Chondrocyte (in vitro differentiated cells): ENCODE results near the gene NXPE3. TPM values are rescaled to one million over a fixed set of nuclear protein-coding genes. Genes with fewer than 3 reads are reported as not detected.
A peak's percentile ranks its signal among the peaks of the same experiment; 100 is the strongest.

Experiments used
- DNase-seq: peaks from one replicate; pipeline ENCODE4 v3.0.0; 2021; ENCODE audit warnings: mixed read lengths, low spot score
- H3K27ac Mint-ChIP-seq: one replicate; pipeline ENCODE4 v1.8.0; 2021; ENCODE audit warnings: mild to moderate bottlenecking, moderate library complexity, mixed read lengths; ENCODE audit not compliant: unreplicated experiment
- H3K27me3 Mint-ChIP-seq: 2 replicates; pipeline ENCODE4 v1.8.0; 2021; ENCODE audit warnings: low read depth, mixed read lengths
- H3K36me3 Mint-ChIP-seq: 2 replicates; pipeline ENCODE4 v1.8.0; 2021; ENCODE audit warnings: low read depth, mixed read lengths
- H3K4me1 Mint-ChIP-seq: 2 replicates; pipeline ENCODE4 v1.8.0; 2021; ENCODE audit warnings: low read depth, mild to moderate bottlenecking, mixed read lengths
- H3K4me3 Mint-ChIP-seq: one replicate; pipeline ENCODE4 v1.8.0; 2021; ENCODE audit warnings: mild to moderate bottlenecking, moderate library complexity, mixed read lengths; ENCODE audit not compliant: unreplicated experiment
- H3K9me3 Mint-ChIP-seq: 2 replicates; pipeline ENCODE4 v1.8.0; 2021; ENCODE audit warnings: low read depth, mixed read lengths
- total RNA-seq: library from RNA; stranded (reverse); gene quantifications from 3 replicates; pipeline ENCODE4 v1.2.1, GENCODE V29; 2021
- TF ChIP-seq, protein P1 (sequence below): fragments of 200-600 bp; sonication (generic); IDR thresholded peaks from 2 replicates; pipeline ENCODE4 v1.5.0; 2021; ENCODE audit warnings: antibody characterized with exemption, mild to moderate bottlenecking, moderate library complexity

NXPE3 gene
- total RNA-seq, 1 donor from 2014 or later, result 20.3 TPM

DNA sequence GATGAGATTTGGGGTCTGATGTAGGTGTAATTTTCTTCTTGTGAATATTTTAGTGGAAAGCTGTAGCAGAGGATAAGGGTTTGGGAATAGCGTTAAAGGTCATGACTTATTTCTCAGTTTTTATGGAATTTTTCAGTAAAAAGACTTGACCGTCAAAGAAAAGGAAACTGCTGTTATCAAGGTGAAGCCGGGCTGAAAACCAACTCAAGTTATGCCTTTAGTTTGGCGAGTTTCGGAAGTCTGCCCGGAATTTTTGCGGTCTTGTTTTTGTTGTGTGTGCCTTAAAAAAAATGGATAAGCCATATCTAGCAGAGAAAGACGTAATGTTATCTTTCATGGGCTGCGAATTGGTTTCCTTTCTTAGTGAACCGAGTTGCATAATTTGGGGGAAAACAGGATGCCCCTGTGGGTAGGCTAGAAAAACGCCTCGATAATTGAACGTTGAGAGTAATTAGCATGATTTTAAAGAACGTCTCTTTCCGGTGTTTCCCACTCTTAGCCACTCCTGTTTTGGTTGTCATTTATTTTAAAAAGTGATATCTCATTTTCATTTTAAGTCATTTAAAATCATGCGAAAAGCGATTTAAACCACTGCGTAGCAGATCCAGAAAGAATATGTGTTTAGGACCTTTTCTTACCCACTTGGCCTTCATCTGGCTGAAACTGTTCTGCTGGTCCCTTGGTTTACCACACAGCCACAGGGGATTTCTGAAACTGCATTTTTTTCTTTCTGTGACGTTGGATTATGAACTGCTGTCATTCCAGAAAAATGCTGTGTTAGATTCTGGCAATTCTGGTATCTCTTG lies 71.4 kb downstream of the NXPE3 start:
- TF ChIP-seq, protein P1, sequence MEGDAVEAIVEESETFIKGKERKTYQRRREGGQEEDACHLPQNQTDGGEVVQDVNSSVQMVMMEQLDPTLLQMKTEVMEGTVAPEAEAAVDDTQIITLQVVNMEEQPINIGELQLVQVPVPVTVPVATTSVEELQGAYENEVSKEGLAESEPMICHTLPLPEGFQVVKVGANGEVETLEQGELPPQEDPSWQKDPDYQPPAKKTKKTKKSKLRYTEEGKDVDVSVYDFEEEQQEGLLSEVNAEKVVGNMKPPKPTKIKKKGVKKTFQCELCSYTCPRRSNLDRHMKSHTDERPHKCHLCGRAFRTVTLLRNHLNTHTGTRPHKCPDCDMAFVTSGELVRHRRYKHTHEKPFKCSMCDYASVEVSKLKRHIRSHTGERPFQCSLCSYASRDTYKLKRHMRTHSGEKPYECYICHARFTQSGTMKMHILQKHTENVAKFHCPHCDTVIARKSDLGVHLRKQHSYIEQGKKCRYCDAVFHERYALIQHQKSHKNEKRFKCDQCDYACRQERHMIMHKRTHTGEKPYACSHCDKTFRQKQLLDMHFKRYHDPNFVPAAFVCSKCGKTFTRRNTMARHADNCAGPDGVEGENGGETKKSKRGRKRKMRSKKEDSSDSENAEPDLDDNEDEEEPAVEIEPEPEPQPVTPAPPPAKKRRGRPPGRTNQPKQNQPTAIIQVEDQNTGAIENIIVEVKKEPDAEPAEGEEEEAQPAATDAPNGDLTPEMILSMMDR, result no peak
- peaks cover 35% of the 10 kb centered on the region for H3K36me3 Mint-ChIP-seq
- H3K27ac Mint-ChIP-seq, result peak overlapping the region; percentile 92
- H3K9me3 Mint-ChIP-seq, result no peaks in the 10 kb centered on the region
- H3K4me3 Mint-ChIP-seq, result peak overlapping the region; percentile 93
- H3K27me3 Mint-ChIP-seq, result no peaks in the 10 kb centered on the region
- peaks cover 46% of the 10 kb centered on the region for H3K4me1 Mint-ChIP-seq
- DNase-seq, result no peak

DNA sequence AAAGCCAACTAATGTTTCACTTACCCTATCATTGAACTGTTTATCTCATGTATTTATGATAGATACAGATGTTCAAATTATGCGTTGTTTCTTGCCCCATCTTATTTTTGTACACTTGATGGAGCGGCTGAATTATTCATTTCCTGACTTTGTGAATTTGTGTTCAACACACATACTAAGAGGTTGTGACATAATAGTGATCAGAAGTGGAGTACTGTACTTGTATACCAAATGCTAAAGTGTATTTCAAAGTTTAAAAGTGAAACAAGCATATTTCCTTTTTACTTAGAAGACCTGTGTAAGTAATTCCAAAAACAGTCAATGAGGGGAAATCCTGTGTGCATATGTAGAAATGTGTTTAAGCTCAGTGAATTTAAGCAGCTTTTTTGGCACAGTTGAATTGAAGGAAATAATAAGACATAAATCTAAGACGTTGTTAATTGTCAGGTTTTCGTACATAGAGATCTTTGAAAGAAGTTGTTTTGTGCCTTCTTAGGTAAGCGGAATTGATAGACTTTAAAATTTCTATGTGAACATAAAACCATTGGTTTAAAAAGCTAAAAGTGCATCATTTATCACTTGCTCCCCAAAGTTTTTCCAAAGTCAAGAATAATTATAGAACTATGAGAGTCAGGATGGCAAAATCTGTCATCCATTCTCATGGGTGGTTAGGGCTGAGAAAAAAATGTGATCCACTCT lies 72.2 kb downstream of the NXPE3 start:
- Mint-ChIP-seq H3K36me3 (peaks cover 40% of the 10 kb centered on the region), H3K27ac (peak overlapping the region; percentile 92)
- TF ChIP-seq, protein P1, result no peak

DNA sequence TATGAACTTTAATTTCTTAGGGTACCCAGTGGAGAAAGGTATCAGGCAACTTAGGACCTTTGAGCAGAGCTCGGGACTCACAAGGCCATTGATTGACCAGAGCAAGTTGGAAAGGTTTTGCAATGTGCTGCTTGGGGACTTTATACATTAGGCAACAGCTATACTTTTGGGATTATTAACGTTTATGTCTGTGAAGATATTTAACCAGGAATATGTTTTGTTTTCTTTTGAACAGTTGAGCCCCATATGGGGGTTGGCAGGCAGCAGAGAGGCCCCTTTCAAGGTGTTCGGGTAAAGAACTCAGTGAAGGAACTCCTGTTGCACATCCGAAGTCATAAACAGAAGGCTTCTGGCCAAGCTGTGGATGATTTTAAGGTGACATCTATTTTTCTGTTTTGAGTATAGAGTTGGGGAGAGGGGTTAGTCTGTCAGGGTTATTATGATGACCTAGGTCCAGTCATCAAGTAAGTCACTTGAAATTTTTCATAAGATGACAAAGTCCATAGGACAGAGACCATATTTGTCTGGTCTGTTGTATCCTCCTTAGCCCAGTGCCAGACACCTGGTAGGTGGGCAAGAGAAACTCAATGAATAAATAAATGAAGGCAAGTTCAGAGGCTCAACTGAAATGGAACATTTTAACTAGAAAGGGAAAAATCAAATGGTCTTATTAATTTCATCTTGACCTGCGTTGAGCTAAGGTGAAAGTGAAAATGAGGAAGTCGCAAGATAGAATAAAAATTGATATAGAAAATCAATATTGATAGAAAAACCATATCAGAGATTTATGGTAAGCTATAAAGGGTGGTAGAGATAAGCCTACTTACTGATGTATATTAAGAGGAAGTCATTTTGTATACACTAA lies 73.1 kb downstream of the NXPE3 start:
- Mint-ChIP-seq H3K36me3 (peaks cover 45% of the 10 kb centered on the region), H3K27ac (peak overlapping the region; percentile 8)

More for the DNA sequence above, 72.2 kb downstream of the NXPE3 start:
- Mint-ChIP-seq H3K4me1 (peaks cover 46% of the 10 kb centered on the region), H3K27me3 (no peaks in the 10 kb centered on the region), H3K9me3 (no peaks in the 10 kb centered on the region), H3K4me3 (peak overlapping the region; percentile 93)
- DNase-seq, result no peak

DNA sequence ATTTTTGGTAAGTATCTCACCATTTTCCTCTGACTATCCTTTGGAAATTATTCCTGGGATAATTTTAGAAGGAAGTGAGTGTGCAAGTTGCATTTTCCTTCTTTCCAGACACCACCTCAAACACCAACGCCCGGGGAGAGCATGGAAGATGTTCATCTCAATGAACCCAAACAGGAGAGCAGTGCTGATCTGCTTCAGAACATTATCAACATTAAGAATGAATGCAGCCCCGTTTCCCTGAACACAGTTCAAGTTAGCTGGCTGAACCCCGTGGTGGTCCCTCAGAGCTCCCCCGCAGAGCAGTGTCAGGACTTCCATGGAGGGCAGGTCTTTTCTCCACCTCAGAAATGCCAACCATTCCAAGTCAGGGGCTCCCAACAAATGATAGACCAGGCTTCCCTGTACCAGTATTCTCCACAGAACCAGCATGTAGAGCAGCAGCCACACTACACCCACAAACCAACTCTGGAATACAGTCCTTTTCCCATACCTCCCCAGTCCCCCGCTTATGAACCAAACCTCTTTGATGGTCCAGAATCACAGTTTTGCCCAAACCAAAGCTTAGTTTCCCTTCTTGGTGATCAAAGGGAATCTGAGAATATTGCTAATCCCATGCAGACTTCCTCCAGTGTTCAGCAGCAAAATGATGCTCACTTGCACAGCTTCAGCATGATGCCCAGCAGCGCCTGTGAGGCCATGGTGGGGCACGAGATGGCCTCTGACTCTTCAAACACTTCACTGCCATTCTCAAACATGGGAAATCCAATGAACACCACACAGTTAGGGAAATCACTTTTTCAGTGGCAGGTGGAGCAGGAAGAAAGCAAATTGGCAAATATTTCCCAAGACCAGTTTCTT lies 74.2 kb downstream of the NXPE3 start:
- Mint-ChIP-seq H3K4me3 (no peak overlapping the region), H3K4me1 (peaks cover 52% of the 10 kb centered on the region), H3K27ac (no peak overlapping the region), H3K27me3 (no peaks in the 10 kb centered on the region), H3K36me3 (peaks cover 54% of the 10 kb centered on the region), H3K9me3 (no peaks in the 10 kb centered on the region)
- no peak for DNase-seq
- TF ChIP-seq, protein P1, result no peak

More for the DNA sequence above, 73.1 kb downstream of the NXPE3 start:
- H3K4me1 Mint-ChIP-seq, result peaks cover 46% of the 10 kb centered on the region
- H3K9me3 Mint-ChIP-seq, result no peaks in the 10 kb centered on the region
- peak overlapping the region; percentile 93 for H3K4me3 Mint-ChIP-seq
- TF ChIP-seq, protein P1, result no peak
- DNase-seq, result no peak
- H3K27me3 Mint-ChIP-seq, result no peaks in the 10 kb centered on the region
